ENCODE results near the gene GRID2.

GRID2 gene

GRCh38 chr4:93779228-93779627 lies 1475.5 kb downstream of the GRID2 start:
- no peak for ATAC-seq

DNA sequence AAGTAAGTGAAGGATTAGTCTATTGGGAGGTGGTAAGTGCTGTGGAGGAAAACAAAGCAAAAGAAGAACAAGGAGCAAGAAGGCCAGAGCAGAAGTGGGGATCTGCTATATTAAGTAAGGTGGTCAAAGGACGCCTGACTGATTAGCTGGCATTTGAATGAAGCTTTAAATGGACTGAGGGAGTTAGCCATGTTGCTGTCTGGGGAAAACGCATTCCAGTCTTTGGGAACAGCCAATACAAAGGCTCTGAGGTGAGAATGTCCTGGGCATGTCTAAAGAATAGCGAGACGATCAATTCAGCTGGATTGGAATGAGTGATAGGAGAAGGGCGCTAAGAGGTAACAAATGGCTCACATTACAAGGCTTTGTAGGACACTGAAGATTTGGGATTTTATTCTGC lies 1476.3 kb downstream of the GRID2 start:
- TF ChIP-seq, protein P1, sequence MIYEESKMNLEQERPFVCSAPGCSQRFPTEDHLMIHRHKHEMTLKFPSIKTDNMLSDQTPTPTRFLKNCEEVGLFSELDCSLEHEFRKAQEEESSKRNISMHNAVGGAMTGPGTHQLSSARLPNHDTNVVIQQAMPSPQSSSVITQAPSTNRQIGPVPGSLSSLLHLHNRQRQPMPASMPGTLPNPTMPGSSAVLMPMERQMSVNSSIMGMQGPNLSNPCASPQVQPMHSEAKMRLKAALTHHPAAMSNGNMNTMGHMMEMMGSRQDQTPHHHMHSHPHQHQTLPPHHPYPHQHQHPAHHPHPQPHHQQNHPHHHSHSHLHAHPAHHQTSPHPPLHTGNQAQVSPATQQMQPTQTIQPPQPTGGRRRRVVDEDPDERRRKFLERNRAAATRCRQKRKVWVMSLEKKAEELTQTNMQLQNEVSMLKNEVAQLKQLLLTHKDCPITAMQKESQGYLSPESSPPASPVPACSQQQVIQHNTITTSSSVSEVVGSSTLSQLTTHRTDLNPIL (CRISPR knock-in tag; IDR thresholded peaks at IDR 0.05; ENCODE audit: low read depth): no peak
- TF ChIP-seq ISL1 (CRISPR knock-in tag; IDR thresholded peaks at IDR 0.05): no peak
- TF ChIP-seq ESRRG (CRISPR knock-in tag; IDR thresholded peaks at IDR 0.05): no peak
- TF ChIP-seq, protein P2, sequence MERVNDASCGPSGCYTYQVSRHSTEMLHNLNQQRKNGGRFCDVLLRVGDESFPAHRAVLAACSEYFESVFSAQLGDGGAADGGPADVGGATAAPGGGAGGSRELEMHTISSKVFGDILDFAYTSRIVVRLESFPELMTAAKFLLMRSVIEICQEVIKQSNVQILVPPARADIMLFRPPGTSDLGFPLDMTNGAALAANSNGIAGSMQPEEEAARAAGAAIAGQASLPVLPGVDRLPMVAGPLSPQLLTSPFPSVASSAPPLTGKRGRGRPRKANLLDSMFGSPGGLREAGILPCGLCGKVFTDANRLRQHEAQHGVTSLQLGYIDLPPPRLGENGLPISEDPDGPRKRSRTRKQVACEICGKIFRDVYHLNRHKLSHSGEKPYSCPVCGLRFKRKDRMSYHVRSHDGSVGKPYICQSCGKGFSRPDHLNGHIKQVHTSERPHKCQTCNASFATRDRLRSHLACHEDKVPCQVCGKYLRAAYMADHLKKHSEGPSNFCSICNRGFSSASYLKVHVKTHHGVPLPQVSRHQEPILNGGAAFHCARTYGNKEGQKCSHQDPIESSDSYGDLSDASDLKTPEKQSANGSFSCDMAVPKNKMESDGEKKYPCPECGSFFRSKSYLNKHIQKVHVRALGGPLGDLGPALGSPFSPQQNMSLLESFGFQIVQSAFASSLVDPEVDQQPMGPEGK (CRISPR knock-in tag; IDR thresholded peaks at IDR 0.05; ENCODE audit: borderline replicate concordance): no peak
- no peak for TF ChIP-seq OSR1 (CRISPR knock-in tag; IDR thresholded peaks at IDR 0.05)
- TF ChIP-seq CSDC2 (CRISPR knock-in tag; IDR thresholded peaks at IDR 0.05): no peak
- TF ChIP-seq TSHZ2 (CRISPR knock-in tag; IDR thresholded peaks at IDR 0.05): no peak
- no peak for ATAC-seq

More at GRCh38 chr4:93779228-93779627, 1475.5 kb downstream of the GRID2 start:
- no peak for TF ChIP-seq GLIS3 (CRISPR knock-in tag; IDR thresholded peaks at IDR 0.05)
- no peak for TF ChIP-seq ZFP3 (CRISPR knock-in tag; IDR thresholded peaks at IDR 0.05)
- TF ChIP-seq ARNTL (CRISPR knock-in tag; IDR thresholded peaks at IDR 0.05; ENCODE audit: borderline replicate concordance, low read depth): no peak
- TF ChIP-seq, protein P1 (CRISPR knock-in tag; IDR thresholded peaks at IDR 0.05; ENCODE audit: low read depth): no peak
- no peak for TF ChIP-seq SNAI2 (CRISPR knock-in tag; IDR thresholded peaks at IDR 0.05)
- no peak for TF ChIP-seq ZNF70 (CRISPR knock-in tag; IDR thresholded peaks at IDR 0.05)
- no peak for TF ChIP-seq ZNF565 (CRISPR knock-in tag; conservative IDR thresholded peaks at IDR 0.05; ENCODE audit: low read depth)
- no peak for TF ChIP-seq RARB (CRISPR knock-in tag; IDR thresholded peaks at IDR 0.05)
- no peak for TF ChIP-seq PPARA (CRISPR knock-in tag; IDR thresholded peaks at IDR 0.05; ENCODE audit: borderline replicate concordance)
- TF ChIP-seq BACH2 (CRISPR knock-in tag; IDR thresholded peaks at IDR 0.05; ENCODE audit: borderline replicate concordance): no peak
- no peak for TF ChIP-seq ZFP30 (CRISPR knock-in tag; IDR thresholded peaks at IDR 0.05)
- no peak for TF ChIP-seq TCF4 (CRISPR knock-in tag; IDR thresholded peaks at IDR 0.05; ENCODE audit: borderline replicate concordance)
- TF ChIP-seq ZC3H10 (CRISPR knock-in tag; IDR thresholded peaks at IDR 0.05): no peak
- no peak for TF ChIP-seq CSRNP3 (CRISPR knock-in tag; IDR thresholded peaks at IDR 0.05)
- no peak for TF ChIP-seq CSDC2 (CRISPR knock-in tag; IDR thresholded peaks at IDR 0.05)
- TF ChIP-seq TSHZ2 (CRISPR knock-in tag; IDR thresholded peaks at IDR 0.05): no peak

Measured in SK-N-SH treated with all-trans-retinoic acid at 6 μM for 48 hours (cell line).